GM12891 (cell line): ENCODE data around the gene ATG4A.

Experiments used
- DNase-seq: peaks from one replicate; pipeline ENCODE4 v3.0.0; 2011; ENCODE audit warnings: low spot score; ENCODE audit not compliant: insufficient read length
- FAIRE-seq: peaks from 2 replicates; lab custom pipeline; 2011; peaks lifted over from hg19 to GRCh38; lab: Jason Lieb, UNC
- PAX5 ChIP-seq: IDR thresholded peaks from 2 replicates; pipeline ENCODE4 v1.6.1; 2011; ENCODE audit warnings: low read length, moderate library complexity, mild to moderate bottlenecking; ENCODE audit not compliant: insufficient read depth, severe bottlenecking
- POLR2A ChIP-seq: IDR thresholded peaks from 2 replicates; pipeline ENCODE4 v1.6.1; 2011; ENCODE audit warnings: low read depth, low read length, control low read depth
- POLR2AphosphoS5 ChIP-seq: IDR thresholded peaks from 2 replicates; pipeline ENCODE4 v1.6.1; 2011; ENCODE audit warnings: low read depth, low read length, control low read depth
- POU2F2 ChIP-seq: IDR thresholded peaks from 2 replicates; pipeline ENCODE4 v1.6.1; 2011; ENCODE audit warnings: low read depth, mild to moderate bottlenecking, control low read depth, low read length, moderate library complexity
- SPI1 ChIP-seq: IDR thresholded peaks from 2 replicates; pipeline ENCODE4 v1.6.1; 2011; ENCODE audit warnings: low read depth, low read length, control low read depth
- TAF1 ChIP-seq: IDR thresholded peaks from 2 replicates; pipeline ENCODE4 v1.6.1; 2011; ENCODE audit warnings: low read depth, low read length, control low read depth

ATG4A gene

GRCh38 chrX:108105473-108105872 lies 13.9 kb downstream of the ATG4A start:
- no peak for TF ChIP-seq PAX5
- no peak for TF ChIP-seq TAF1
- no peak for TF ChIP-seq POU2F2
- no peak for TF ChIP-seq SPI1
- no peak for TF ChIP-seq POLR2A
- no peak for TF ChIP-seq POLR2AphosphoS5
- peak; percentile 9 for FAIRE-seq
- DNase-seq, result no peak

- FAIRE-seq, result peak; percentile 59
- no peak for TF ChIP-seq TAF1
- TF ChIP-seq POU2F2, result no peak
- TF ChIP-seq PAX5, result no peak
- TF ChIP-seq SPI1, result no peak
- TF ChIP-seq POLR2A, result no peak
- no peak for TF ChIP-seq POLR2AphosphoS5
- DNase-seq, result no peak
These were observed 23.0 kb downstream of the ATG4A start for GRCh38 chrX:108114541-108114940.

GRCh38 chrX:108117988-108118387 lies 26.4 kb downstream of the ATG4A start:
- FAIRE-seq (no peak), DNase-seq (no peak)
- no peak for TF ChIP-seq PAX5
- no peak for TF ChIP-seq SPI1
- TF ChIP-seq POU2F2, result no peak
- no peak for TF ChIP-seq TAF1

GRCh38 chrX:108121291-108121690 lies 29.7 kb downstream of the ATG4A start:
- DNase-seq (no peak), FAIRE-seq (no peak)
- no peak for TF ChIP-seq PAX5
- no peak for TF ChIP-seq POLR2A
- no peak for TF ChIP-seq POU2F2
- TF ChIP-seq SPI1, result no peak
- TF ChIP-seq TAF1, result no peak
- TF ChIP-seq POLR2AphosphoS5, result no peak

GRCh38 chrX:108122748-108123147 lies 31.2 kb downstream of the ATG4A start:
- TF ChIP-seq POU2F2, result no peak
- no peak for TF ChIP-seq SPI1
- no peak for TF ChIP-seq TAF1
- no peak for TF ChIP-seq POLR2AphosphoS5
- TF ChIP-seq PAX5, result no peak
- no peak for TF ChIP-seq POLR2A
- no peak for DNase-seq
- FAIRE-seq, result no peak

GRCh38 chrX:108123591-108124366 lies 32.2 kb downstream of the ATG4A start:
- DNase-seq, result no peak
- TF ChIP-seq POU2F2 (no peak), POLR2AphosphoS5 (no peak), POLR2A (no peak), SPI1 (no peak), TAF1 (no peak), PAX5 (no peak)
- FAIRE-seq, result no peak

GRCh38 chrX:108126661-108127060 lies 35.1 kb downstream of the ATG4A start:
- FAIRE-seq (no peak), DNase-seq (no peak)
- TF ChIP-seq POLR2AphosphoS5 (no peak), TAF1 (no peak), POU2F2 (no peak), PAX5 (no peak), POLR2A (no peak), SPI1 (no peak)

- FAIRE-seq, result no peak
- TF ChIP-seq SPI1 (no peak), TAF1 (no peak), POLR2AphosphoS5 (no peak), POLR2A (no peak), PAX5 (no peak), POU2F2 (no peak)
- no peak for DNase-seq
These were observed 35.6 kb downstream of the ATG4A start for GRCh38 chrX:108127152-108127551.

GRCh38 chrX:108130889-108131288 lies 39.3 kb downstream of the ATG4A start:
- TF ChIP-seq POLR2AphosphoS5, result no peak
- TF ChIP-seq PAX5, result no peak
- TF ChIP-seq POU2F2, result no peak
- TF ChIP-seq TAF1, result no peak
- no peak for TF ChIP-seq SPI1
- TF ChIP-seq POLR2A, result no peak
- no peak for DNase-seq
- FAIRE-seq, result no peak

GRCh38 chrX:108131471-108131870 lies 39.9 kb downstream of the ATG4A start:
- FAIRE-seq (no peak), DNase-seq (no peak)
- TF ChIP-seq POLR2A (no peak), POU2F2 (no peak), POLR2AphosphoS5 (no peak), PAX5 (no peak), TAF1 (no peak), SPI1 (no peak)
